Ovary (tissue), 9 donors: Measurements from ENCODE around the gene TCEAL1. TPM values are rescaled to one million over a fixed set of nuclear protein-coding genes. Genes with fewer than 3 reads are reported as not detected.

ENCODE experiments used
- DNase-seq, 5 donors: peaks; one replicate each; pipeline ENCODE4 v3.0.0-alpha.2; 2019 to 2020
- H3K27ac ChIP-seq, 2 donors: fragments of 200-600 bp; one replicate each; pipeline versions ENCODE4 v1.5.1 to v1.8.0; 2019 to 2022
- H3K27me3 ChIP-seq: fragments of 200-600 bp; one replicate; pipeline ENCODE4 v1.8.0; 2022
- H3K36me3 ChIP-seq: fragments of 200-600 bp; sonication (generic); one replicate; pipeline ENCODE4 v1.5.1; 2019
- H3K4me1 ChIP-seq: one replicate; pipeline ENCODE4 v1.8.1; 2013; ENCODE audit warnings: mild to moderate bottlenecking, moderate library complexity; ENCODE audit not compliant: insufficient read depth
- H3K4me3 ChIP-seq: fragments of 200-600 bp; sonication (generic); one replicate; pipeline ENCODE4 v1.5.1; 2017
- H3K9me3 ChIP-seq, 2 donors: fragments of 200-600 bp in 1 of 2; sonication (generic) in 1 of 2; one replicate each; pipeline versions ENCODE4 v1.5.1 to v1.8.1; 2013 to 2019; ENCODE audit warnings: mild to moderate bottlenecking in 1 of 2, moderate library complexity in 1 of 2
- CTCF ChIP-seq, 3 donors: fragments of 450-650 bp in 2 of 3; fragments of 200-600 bp in 1 of 3; IDR thresholded peaks; one replicate each; pipeline versions ENCODE4 v1.5.1 to v1.8.0; 2016 to 2022; ENCODE audit warnings: antibody characterized with exemption in 3 of 3, mild to moderate bottlenecking in 1 of 3
- EP300 ChIP-seq: sonication (generic); formaldehyde crosslinking; IDR thresholded peaks from one replicate; pipeline ENCODE4 v1.6.1; 2017; ENCODE audit warnings: antibody characterized with exemption
- POLR2A ChIP-seq: fragments of 450-650 bp; IDR thresholded peaks from one replicate; pipeline ENCODE4 v1.6.1; 2017; ENCODE audit warnings: antibody characterized with exemption, mild to moderate bottlenecking, moderate library complexity
- WGBS, 3 donors: extraction: QIAGEN DNeasy Blood & Tissue Kit in 1 of 3; methylation state at CpG; one replicate each; pipeline versions ENCODE4 v1.1.5 to v1.1.7; 2013 to 2017; 5-methylcytosine and 5-hydroxymethylcytosine counted together
- intact Hi-C, 4 donors: fragments of 100-400 bp; cut with DNase I; formaldehyde crosslinking; loops; one replicate each; pipeline versions ENCODE4 v1.11.0 to v1.15.1; 2022 to 2023
- polyA plus RNA-seq, 2 donors: library from polyadenylated mRNA; stranded (reverse); fragments of 200-250 nt in 1 of 2; fragments of 350-450 nt in 1 of 2; fragmentation: Illumina TruSeq in 1 of 2; extraction: RNeasy Lipid Tissue Mini Kit (QIAGEN cat#74804) in 1 of 2; gene quantifications; one replicate each; pipeline ENCODE4 v1.2.3, GENCODE V29; 2013 to 2014
- total RNA-seq, 7 donors: library from RNA; depleted of rRNA in 2 of 7; stranded (reverse); fragments of >200 nt in 2 of 7; fragmentation: NEBNext Ultra II Directional in 3 of 7; extraction: Animal tissue kit (Norgen Biotek cat#: 25700) in 3 of 7; gene quantifications; one replicate each; pipeline versions ENCODE4 v1.1.0 to v1.2.4, GENCODE V29; 2016 to 2023
- donor health status: DM: no; HTN: no; CAD: no; lungs with moderate emphysema.
- donor health status: DM: no; HTN: no; CAD: no.
- donor health status: Bipolar disorder and iron deficiency.
- donor health status: DM: yes; HTN: yes; CAD: no.
- donor health status: DM: no; HTN: no; CAD: no.
- donor health status: DM: yes; HTN: yes; CAD: no.

Gene TCEAL1
- total and polyA plus RNA-seq, 9 donors = 112 to 525 (median 234) TPM

- Histone ChIP-seq H3K9me3 (no peaks in the 10 kb centered on the region), H3K4me3 (no peak overlapping the region), H3K27ac (no peak overlapping the region), H3K36me3 (no peaks in the 10 kb centered on the region), H3K27me3 (no peaks in the 10 kb centered on the region), H3K4me1 (no peaks in the 10 kb centered on the region)
- 61 to 87% (median 62%) methylated on average over 3 of the region's 3 CpGs for WGBS, 3 donors
- TF ChIP-seq EP300 = no peak
- no peak for TF ChIP-seq POLR2A
- no peak for TF ChIP-seq CTCF (IDR thresholded peaks at IDR 0.05)
- intact Hi-C loops = no loop called here
- DNase-seq = no peak
Measured at GRCh38 chrX:103666202-103667107, 37.7 kb downstream of the TCEAL1 start.

- Histone ChIP-seq H3K36me3 (no peaks in the 10 kb centered on the region), H3K4me3 (no peak overlapping the region), H3K27me3 (no peaks in the 10 kb centered on the region), H3K27ac (no peak overlapping the region), H3K4me1 (no peaks in the 10 kb centered on the region), H3K9me3 (no peaks in the 10 kb centered on the region)
- DNase-seq = no peak
- WGBS, 3 donors = 51 to 72% (median 59%) methylated on average over 1 of the region's 1 CpG
- intact Hi-C loops = no loop called here
- TF ChIP-seq CTCF (IDR thresholded peaks at IDR 0.05) = no peak
- no peak for TF ChIP-seq EP300
- TF ChIP-seq POLR2A = no peak
Measured at GRCh38 chrX:103669745-103670144, 41.0 kb downstream of the TCEAL1 start.

- 39 to 52% (median 44%) methylated on average over 8 of the region's 8 CpGs for WGBS, 3 donors
- H3K27me3 ChIP-seq = no peaks in the 10 kb centered on the region
- H3K4me1 ChIP-seq = no peaks in the 10 kb centered on the region
- no peak overlapping the region for H3K4me3 ChIP-seq
- DNase-seq = no peak
- no peaks in the 10 kb centered on the region for H3K9me3 ChIP-seq
- intact Hi-C loops = no loop called here
- no peaks in the 10 kb centered on the region for H3K36me3 ChIP-seq
- H3K27ac ChIP-seq = no peak overlapping the region
- TF ChIP-seq EP300 (no peak), POLR2A (no peak), CTCF (IDR thresholded peaks at IDR 0.05) (no peak)
Measured at GRCh38 chrX:103674531-103675454, 46.0 kb downstream of the TCEAL1 start.

- intact Hi-C loops = no loop called here
- TF ChIP-seq POLR2A (no peak), EP300 (no peak), CTCF (IDR thresholded peaks at IDR 0.05) (no peak)
Measured at GRCh38 chrX:103678199-103678993, 49.6 kb downstream of the TCEAL1 start.

More at GRCh38 chrX:103678199-103678993, 49.6 kb downstream of the TCEAL1 start:
- H3K4me3 ChIP-seq = no peak overlapping the region
- no peaks in the 10 kb centered on the region for H3K36me3 ChIP-seq
- no peak overlapping the region for H3K27ac ChIP-seq
- no peak for DNase-seq
- WGBS, 3 donors = 43 to 57% (median 48%) methylated on average over 5 of the region's 5 CpGs
- no peaks in the 10 kb centered on the region for H3K27me3 ChIP-seq
- no peaks in the 10 kb centered on the region for H3K9me3 ChIP-seq
- no peaks in the 10 kb centered on the region for H3K4me1 ChIP-seq
